Sigmoid colon (tissue), 4 donors: ENCODE measurements around the gene TMEM89.

Experiments used
- POLR2AphosphoS5 ChIP-seq, 4 donors: sonication (generic); formaldehyde crosslinking; IDR thresholded peaks; one replicate each; pipeline ENCODE4 v1.6.1; 2017; ENCODE audit warnings: antibody characterized with exemption in 4 of 4
- TF ChIP-seq, protein P1 (sequence below), 4 experiments: fragments of 450-650 bp in 3 of 4; fragments of 200-600 bp in 1 of 4; IDR thresholded peaks; one replicate each; pipeline ENCODE4 v1.5.1; 2016 to 2019; ENCODE audit warnings: antibody characterized with exemption in 4 of 4, mild to moderate bottlenecking in 3 of 4, moderate library complexity in 2 of 4

DNA sequence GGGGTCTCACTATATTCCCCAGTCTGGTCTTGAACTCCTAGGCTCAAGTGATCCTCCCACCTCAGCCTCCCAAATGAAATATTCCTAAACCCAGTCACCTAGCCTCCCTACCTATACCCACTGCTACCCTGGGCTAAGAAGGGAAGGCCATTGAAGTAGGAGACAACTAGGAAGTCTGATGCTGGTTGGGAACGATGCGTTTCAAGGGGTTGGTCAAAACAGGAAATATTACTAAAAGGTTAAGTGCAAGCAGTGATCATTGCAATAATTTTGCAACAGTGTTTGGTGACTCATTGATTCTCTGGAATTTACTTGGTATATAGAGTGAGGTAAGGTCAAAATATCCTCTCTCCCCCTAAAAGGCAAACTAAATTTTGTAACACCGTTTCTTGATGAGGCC is 7.5 kb downstream of the TMEM89 start:
- TF ChIP-seq, protein P1, sequence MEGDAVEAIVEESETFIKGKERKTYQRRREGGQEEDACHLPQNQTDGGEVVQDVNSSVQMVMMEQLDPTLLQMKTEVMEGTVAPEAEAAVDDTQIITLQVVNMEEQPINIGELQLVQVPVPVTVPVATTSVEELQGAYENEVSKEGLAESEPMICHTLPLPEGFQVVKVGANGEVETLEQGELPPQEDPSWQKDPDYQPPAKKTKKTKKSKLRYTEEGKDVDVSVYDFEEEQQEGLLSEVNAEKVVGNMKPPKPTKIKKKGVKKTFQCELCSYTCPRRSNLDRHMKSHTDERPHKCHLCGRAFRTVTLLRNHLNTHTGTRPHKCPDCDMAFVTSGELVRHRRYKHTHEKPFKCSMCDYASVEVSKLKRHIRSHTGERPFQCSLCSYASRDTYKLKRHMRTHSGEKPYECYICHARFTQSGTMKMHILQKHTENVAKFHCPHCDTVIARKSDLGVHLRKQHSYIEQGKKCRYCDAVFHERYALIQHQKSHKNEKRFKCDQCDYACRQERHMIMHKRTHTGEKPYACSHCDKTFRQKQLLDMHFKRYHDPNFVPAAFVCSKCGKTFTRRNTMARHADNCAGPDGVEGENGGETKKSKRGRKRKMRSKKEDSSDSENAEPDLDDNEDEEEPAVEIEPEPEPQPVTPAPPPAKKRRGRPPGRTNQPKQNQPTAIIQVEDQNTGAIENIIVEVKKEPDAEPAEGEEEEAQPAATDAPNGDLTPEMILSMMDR (IDR thresholded peaks at IDR 0.05), result no peak
- TF ChIP-seq POLR2AphosphoS5 (IDR thresholded peaks at IDR 0.05), result no peak
